Central memory CD4-positive, alpha-beta T cell (primary cell): ENCODE measurements around the gene POPDC3.
"Not testable (repeated sequence)": the region's sequence is repeated elsewhere in the genome, so short reads cannot be mapped to it uniquely, and the experiment has no call there.

Source experiments
- DNase-seq: peaks from one replicate; pipeline ENCODE4 v3.0.0; 2022

POPDC3 gene

DNA sequence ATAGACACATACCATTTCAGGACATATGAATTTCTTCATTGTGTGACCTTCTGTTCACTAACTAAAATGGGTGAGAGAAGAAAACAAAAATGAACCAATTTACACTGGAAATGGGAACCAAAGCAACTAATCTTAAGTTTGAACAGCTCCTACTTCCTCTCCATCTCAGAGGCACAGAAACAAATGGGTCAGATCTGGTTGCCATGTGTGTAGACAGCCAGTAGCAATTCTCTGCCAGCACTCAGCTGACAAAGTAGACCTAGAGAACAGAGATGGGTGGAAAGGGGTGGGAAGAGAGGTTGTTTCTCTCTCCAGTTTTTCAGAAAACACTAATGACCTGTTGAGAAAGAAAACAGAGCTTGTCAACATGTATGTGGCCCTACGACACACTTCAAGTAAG, 14.3 kb upstream of the POPDC3 start:
- no peak for DNase-seq

DNA sequence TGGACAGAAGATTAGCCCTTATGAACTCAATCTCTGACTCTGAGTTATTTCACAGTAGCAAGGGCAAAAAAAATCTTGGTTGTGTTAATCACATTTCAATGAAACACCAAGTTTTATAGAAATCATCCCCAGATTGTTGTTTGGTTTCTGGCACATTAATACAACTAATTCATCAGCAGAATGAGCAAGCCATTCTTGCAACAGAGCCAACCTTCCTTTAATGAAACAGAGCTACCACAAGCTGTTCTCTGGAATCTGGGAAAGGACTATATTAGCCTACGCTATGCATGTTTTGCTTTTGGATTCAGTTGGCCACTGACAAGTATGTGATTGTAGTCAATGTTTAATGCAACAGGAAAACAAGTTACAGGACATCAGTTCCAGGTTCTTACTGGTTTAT, 13.8 kb upstream of the POPDC3 start:
- DNase-seq, result no peak

DNA sequence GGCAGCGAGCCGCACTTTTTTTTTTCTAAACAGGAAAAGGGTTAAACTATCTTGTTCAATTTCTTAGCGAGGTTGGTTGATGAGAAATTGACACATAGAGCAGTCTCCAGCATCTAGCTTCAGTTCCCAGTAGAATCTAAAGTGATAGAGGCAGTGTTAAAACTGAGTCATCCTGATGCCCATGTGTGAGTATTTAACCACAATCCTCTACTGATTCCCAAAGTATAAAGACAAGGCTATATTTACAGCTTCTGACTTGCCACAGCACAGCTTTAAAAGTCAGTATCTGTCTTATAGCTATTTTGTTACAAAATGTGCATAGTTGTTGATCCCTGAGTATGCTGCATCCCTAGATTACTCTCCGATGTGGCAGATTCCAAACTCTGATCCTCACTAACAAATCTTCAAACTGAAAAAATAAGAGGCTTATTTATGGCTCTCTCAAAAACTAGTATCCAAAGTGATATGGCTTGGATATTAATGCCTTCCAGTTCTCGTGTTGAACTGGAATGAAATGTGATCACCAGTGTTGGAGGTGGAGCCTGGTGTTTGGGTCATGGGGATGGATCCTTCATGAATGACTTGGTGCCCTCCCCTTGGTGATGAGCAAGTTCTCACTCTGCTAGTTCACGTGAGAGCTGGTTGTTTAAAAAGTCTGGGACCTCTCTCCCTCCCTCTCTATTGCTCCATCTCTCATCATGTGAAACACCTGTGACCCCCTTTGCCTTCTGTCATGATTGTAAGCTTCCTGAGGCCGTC, 13.1 kb upstream of the POPDC3 start:
- DNase-seq, result no peak

DNA sequence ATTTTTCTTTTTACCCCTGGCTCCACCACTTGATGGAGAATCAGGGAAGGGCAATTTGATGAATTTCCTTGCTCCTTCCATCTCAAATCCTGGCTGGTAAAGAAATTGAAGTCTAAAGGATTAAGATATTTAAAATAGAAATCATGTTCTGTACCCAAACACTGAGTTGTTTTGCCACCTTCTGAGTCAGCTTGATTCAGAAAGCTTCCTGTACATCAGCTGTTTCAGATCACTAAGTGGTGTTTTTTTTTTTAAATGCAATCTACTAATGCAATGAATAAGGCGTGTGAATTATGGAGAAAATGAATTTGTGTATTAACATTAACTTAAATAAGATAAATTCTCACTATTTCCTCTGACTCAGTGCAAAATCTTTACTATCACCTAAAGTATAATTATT, 11.5 kb upstream of the POPDC3 start:
- no peak for DNase-seq

DNA sequence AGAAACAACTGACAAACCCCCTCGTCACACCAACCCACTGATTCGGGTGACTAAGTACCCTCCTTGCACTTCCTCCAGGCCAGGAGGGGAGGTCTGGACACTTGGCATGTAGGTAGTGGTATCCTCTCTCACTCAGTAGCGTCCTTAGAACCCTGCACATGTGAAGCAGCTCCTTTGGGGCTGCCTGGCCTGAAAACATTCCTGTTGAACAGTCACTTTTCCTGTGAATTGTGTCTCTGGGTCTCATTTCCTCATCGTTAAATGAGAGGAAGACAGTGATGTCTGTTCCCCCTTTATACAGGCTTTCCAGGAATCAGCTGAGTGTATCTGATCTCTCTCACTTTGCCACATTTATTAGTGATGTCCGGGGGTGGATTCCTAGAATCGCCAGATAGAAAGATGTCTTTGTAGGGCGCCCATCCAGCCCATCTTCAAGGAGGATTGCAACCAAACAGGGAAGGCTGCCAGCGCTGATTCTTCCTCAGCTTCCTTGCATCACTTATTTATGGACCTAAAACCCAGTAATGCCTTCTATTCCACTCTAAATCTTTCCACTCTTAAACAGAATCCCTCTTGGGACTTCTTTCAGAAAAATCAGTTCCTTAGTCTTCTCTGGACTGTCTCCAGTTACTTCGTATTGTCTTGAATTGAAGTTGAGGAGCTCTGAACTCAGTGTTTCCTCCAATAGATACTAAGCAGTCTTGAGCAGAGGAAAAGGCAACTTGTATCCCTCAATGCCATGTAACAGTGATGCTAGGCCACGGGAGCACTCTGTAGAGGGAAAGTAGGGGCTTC, 9.4 kb upstream of the POPDC3 start:
- no peak for DNase-seq

DNA sequence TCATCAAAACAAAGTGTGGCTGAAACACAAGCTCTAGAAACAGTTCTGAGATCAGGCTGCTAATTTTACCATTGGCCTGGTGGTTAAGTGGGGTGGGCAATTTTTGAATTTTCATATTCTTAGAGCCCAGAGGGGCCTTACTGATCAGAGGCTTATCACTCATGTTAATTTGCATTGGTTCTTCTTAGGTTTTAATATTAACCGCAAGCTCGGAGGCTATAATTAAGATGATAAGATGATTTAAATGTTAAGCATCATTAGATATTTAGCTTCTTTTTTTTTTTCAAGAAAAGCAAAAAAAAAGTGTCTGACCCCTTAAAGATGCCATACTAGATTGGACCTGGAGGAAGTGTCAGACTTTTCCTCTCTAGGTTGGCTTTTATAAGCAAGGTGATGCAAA, 8.4 kb upstream of the POPDC3 start:
- DNase-seq, result no peak

DNA sequence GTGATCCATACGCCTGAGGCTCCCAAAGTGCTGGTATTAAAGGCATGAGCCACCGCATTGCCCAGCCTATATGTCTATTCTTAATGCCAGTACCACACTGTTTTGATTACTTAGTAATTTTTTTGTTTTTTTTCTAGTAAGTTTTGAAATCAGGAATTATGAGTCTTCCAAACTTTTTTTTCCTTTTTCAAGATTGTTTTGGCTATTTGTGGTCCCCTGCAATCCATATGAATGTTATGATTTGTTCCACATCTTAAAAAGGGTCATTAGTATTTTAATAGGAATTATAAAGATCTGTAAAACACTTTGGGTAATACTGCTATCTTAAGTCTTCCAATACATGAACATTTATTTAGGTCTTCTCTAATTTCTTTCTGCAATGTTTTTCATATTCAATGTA, 6.8 kb upstream of the POPDC3 start:
- no peak for DNase-seq

DNA sequence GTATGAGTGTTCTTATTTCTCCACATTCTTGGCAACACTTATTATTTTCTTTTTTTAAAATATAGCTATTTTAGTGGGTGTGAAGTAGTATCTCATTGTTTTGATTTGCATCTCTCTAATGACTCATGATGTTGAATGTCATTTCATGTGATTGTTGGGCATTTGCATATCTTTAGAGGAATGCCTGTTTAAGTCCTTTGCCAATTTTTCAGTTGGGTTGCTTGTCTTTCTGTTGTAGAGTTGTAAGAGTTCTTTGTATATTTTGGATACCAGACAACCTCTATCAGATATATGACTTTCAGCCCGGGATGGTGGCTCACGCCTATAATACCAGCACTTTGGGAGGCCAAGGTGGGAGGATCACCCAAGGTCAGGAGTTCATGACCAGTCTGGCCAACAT, 5.1 kb upstream of the POPDC3 start:
- DNase-seq, result no peak

DNA sequence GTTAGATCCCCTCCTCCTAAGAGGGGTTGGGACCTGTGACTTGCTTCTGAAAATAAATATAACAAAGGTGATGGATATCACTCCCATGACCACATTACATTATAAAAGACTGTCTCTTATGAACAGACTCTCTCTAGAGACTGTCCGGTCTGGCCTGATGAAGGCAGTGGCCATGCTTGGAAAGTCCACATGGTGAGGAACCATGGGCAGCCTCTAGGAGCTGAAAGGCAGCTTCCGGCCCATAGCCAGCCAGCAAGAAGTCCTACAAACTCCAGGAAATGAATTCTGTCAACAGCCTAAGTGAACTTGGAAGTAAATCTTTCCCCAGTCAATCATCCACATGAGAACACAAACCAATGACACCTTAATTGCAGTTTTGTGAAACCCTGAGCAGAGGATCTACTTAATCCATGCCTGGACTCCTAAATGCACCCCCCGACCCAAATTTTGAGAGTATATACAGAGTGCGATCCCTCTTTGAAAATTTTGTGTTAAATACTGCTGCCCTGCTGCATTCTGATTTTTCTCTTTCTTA, 2.2 kb upstream of the POPDC3 start:
- DNase-seq, result no peak

DNA sequence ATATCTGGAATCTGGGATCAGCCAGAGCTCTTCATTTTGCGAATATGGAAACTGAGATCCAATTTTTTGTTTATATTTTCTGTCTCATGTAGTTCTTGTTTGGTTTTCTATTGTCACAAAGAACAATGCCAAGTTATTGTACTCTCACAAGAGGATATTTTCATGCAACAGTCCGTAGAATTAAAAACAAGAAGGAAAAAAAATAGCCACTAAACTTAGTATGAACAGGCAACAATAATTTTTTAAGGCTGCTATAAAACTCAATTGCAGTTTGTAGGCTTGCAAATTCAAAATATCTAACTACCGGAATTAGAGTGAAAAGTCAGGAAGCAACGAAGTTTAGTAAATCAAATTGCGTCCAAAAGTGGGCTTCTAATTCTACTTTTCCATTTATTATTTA, 1.2 kb downstream of the POPDC3 start:
- no peak for DNase-seq

DNA sequence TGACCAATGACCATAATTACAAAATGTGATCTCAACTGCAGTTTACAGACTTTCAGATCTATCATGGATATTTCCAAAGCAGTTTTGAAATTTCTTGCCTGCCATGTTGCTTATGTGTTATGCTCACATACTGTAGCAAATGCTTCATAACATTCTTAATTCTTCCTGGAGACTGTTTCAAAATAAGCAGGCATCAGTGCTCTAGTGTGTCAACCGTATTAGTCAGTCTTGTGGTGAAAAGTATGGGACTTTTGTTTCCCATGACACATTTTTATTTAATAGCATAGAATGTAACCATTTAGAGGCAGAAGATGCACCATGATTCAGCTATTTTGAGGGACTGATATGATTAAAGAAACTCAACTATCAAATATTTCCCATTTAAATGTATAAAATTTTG, 1.7 kb downstream of the POPDC3 start:
- DNase-seq, result no peak

DNA sequence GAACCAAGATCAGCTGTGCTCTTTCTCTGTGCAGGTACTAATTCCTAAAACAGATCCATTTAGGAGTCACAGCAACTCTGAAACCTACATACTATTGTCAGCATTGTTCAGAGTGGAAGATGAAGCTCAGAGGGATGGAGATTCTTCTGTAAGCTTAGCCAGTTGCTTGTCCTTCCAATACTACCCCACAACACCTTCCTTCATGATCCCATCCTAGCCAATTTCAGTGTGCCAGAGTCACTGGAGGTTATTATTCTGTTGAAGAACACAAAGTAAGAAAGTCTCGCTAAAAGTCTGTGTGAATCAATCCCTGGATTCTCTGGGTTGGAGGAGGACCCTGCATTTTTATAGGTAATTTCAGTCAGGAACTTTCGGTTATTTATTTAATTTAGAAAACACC, 2.3 kb downstream of the POPDC3 start:
- no peak for DNase-seq

DNA sequence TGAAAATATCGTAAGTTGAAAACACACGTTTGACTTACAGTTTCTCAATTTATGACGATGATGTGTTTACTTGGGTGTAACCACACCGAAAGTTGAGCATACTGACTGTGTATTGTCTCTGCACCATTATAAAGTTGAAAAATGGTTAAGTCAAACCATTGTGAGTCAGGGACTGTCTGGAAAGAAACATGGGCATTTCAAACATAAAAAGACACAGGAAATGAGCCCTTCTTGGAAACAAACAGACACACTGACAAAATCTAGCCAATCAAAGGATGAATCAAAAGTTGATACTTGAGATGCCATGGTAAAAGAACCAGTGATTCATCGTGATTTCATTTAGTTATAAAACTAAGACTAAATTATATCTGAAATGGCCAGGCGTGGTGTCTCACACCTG, 5.3 kb downstream of the POPDC3 start:
- DNase-seq, result no peak

DNA sequence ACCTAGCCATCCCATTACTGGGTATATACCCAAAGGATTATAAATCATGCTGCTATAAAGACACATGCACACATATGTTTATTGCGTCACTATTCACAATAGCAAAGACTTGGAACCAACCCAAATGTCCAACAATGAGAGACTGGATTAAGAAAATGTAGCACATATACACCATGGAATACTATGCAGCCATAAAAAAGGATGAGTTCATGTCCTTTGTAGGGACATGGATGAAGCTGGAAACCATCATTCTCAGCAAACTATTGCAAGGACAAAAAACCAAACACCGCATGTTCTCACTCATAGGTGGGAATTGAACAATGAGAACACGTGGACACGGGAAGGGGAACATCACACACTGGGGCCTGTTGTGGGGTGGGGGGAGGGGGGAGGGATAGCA, 7.3 kb downstream of the POPDC3 start:
- not testable (repeated sequence) for DNase-seq

DNA sequence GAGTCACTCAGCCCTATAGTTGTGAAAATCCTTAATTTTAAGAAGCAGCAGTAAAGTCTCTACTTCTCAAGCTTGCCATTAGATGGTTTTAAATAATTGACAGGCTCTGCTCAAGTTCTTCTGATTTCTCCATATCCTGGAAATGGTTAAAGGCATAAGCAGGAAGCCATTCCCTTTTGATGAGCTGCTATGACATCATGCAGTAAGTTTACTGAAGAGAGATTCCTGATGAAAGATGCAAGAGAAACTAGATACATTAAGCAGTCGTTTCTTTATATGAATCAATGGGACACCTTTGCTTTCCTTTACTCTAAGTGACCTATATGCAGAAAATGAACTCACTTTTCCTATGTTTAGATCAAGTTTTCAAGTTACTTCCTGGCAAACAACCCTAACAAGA, 9.8 kb downstream of the POPDC3 start:
- DNase-seq, result no peak

DNA sequence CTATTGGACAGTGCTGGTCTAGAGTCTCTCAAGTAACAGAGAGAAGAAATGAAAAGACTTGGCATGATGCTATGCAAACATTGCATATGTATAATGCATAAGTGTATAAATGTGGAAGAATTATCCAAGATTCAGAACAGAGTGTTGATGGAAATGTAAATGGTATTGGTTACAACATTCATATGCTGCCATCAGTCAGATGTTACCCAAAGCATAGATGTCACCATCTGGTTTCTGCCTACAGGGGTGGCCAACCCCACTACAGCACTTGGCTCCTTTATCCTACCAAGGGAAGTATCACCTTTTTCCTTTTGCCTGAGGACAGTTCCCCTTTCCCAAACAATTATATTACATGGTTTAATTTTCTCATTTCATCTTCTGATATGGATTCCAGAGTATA, 11.9 kb downstream of the POPDC3 start:
- no peak for DNase-seq

DNA sequence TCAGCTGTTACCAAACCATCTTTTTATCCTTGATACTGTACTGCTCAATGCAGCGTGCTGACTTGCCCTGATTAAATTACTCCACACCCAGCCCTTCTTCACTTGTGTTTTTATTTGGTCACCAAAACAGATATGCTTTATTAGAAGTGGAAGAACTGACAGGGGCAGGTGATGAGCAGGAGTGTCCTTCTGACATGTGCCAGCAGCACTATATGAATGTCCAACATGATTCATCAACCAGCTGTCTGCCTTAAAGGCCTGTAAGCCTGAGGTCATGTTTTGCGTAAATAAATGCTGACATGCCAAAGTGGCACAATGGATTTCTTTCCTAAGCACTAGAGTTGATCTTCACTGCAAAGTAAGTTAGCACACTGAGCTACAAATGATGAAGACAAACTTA, 15.4 kb downstream of the POPDC3 start:
- DNase-seq, result no peak

DNA sequence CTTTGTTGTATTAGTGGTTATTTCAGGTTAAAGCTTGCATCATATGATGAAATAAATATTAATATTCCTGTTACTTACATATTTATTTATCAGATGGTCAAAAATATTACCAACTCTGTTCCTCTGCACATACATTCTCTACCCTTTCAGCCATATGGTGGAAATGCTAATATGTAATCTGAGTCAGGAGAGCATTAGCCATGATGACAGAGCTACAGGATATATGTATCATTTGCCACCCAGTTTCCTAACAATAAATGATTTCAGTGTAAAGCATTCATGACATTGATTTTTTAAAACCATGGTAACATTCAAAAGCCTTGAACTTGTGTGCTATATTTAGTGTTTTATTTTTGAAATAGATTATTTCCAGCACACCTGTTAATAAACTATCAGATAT, 16.6 kb downstream of the POPDC3 start:
- no peak for DNase-seq

DNA sequence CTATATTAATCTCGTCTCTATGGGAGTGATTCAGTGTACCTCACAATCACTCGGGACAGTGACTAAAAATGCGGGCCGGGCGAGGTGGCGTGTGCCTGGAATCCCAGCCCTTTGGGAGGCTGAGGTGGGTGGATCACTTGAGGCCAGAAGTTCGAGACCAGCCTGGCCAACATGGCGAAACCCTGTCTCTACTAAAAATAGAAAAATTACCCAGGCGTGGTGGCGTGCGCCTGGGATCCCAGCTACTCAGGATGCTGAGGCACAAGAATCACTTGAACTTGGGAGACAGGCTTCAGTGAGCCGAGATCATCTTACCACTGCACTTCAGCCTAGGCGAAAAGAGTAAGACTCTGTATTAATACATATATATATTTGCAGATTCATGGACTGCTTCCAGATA, 17.4 kb downstream of the POPDC3 start:
- DNase-seq, result no peak

DNA sequence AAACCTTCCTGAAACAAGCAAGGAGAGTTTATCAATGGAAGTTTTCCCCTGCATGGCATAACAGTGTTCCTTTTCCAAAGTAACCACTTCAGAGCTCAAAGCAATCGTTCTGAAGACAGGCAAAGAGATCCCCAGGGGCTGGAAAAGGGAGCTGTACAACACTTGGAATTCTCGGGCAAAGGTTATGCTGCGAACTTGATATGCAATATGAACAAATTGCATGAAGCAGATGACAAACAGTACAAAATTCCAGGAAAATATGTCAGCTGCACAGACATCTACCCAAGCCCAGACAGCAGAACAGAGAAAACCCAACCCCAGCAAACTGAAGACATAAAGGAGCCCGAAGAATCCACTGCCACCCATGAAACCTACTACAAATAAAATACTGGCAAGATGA, 18.4 kb downstream of the POPDC3 start:
- no peak for DNase-seq

DNA sequence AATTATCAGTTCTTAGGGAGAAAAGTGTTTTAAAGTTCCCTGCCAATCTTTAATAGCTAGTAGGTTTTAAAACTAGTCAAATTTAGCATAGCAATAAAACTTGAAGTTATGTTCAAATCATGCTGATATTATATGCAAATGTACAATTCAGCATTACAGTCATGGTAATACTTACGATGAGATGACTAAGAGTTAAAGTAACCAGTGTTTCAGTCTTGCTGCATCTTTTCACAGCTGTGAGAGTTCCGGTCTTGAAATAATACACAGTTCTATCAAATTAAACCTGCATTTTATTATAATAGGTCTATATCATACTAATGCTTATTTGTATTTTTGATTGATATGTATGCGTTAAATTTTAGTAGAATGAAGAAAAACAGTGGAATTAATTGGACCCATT, 26.1 kb downstream of the POPDC3 start:
- no peak for DNase-seq

DNA sequence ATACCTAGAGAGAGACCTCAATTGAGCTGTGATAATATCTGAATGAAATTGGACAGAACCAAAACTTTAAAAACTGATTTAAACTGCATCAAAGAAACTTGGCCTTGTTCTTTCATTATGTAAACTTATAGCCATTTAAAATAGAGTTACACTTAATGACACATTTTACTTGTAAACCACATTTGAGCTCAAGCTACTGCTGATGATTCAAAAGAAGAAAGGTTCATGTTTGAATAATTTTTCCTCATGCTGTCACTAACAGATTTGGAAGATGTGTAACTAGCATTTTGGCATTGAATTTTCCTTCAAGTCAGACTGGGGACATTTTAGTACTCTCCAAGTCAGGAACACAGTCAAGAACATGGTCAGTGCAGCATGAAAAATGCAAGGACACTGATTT, 26.9 kb downstream of the POPDC3 start:
- DNase-seq, result no peak

DNA sequence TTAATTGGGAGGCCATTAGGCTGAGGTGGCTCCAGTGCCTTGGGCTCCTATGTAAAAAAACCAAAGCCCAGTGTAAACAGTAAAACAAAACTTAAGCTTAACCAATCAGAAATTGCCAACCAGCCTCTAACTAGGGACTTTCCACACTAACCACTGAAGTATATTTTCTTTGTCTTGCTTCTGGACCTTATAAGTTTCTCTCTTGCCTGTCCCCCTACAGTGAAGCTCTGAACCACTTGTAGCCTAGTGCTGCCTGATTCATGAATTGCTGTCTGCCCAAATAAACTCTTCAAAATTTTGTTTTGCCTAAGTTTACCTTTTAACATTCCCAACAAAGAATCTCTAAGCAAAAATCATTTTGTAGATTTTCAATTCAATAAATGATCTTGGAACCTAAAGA, 28.2 kb downstream of the POPDC3 start:
- no peak for DNase-seq

DNA sequence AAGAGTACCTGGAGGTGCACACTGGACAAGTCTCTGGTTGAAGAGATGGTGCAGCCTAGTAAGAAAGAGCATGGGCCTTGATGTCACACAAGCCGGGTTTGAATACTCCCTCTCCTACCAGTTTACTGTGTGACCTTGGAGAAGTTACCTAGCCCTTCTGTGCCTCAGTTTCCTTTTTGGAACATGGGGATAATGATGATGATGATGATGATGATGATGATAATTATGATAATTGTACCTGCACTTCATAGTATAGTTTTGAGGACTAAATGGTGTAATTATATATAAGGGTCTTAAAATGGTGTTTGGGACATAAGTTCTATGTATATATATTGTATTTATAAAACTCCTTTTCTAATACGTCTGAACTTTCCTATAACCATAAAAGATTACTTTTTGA, 41.7 kb downstream of the POPDC3 start:
- no peak for DNase-seq
